Measurements from ENCODE around the gene TXK.

GRCh38 chr4:48039561-48039960 lies 94.5 kb downstream of the TXK start:
- TF ChIP-seq WT1 (tag by site-specific recombination; IDR thresholded peaks at IDR 0.05) (no peak), ZBTB6 (tag by site-specific recombination; IDR thresholded peaks at IDR 0.05) (no peak), CTCF (tag by site-specific recombination; IDR thresholded peaks at IDR 0.05) (no peak), ZNF768 (tag by site-specific recombination; IDR thresholded peaks at IDR 0.05) (no peak), ZNF24 (tag by site-specific recombination; IDR thresholded peaks at IDR 0.05) (no peak), ZNF585B (tag by site-specific recombination; IDR thresholded peaks at IDR 0.05) (no peak), YY2 (tag by site-specific recombination; IDR thresholded peaks at IDR 0.05) (no peak), ATF2 (tag by site-specific recombination; IDR thresholded peaks at IDR 0.05; ENCODE audit: low read depth) (no peak), ZNF239 (tag by site-specific recombination; IDR thresholded peaks at IDR 0.05) (no peak), ZSCAN23 (tag by site-specific recombination; IDR thresholded peaks at IDR 0.05) (no peak), ZBTB44 (tag by site-specific recombination; IDR thresholded peaks at IDR 0.05) (no peak), REPIN1 (tag by site-specific recombination; IDR thresholded peaks at IDR 0.05; ENCODE audit: low read depth) (no peak), RBAK (tag by site-specific recombination; IDR thresholded peaks at IDR 0.05) (no peak), BCL11B (tag by site-specific recombination; IDR thresholded peaks at IDR 0.05; ENCODE audit: low read depth) (no peak)

Measured in HEK293 (cell line).